Jurkat, Clone E6-1 (cell line): ENCODE results near the gene ZNF837.

Experiments
- DNase-seq: peaks from one replicate; pipeline ENCODE4 v3.0.0-alpha.2; 2011; ENCODE audit warnings: low read depth, low spot score
- H3K4me3 ChIP-seq: 2 replicates; pipeline ENCODE4 v1.5.1; 2011; ENCODE audit warnings: mild to moderate bottlenecking, low read length, control low read depth, moderate library complexity

Gene ZNF837

GRCh38 chr19:58397533-58398037 lies 16.8 kb upstream of the ZNF837 start:
- DNase-seq, result no peak
- no peak overlapping the region for H3K4me3 ChIP-seq

- H3K4me3 ChIP-seq, result no peak overlapping the region
- no peak for DNase-seq
These were observed 16.1 kb upstream of the ZNF837 start for GRCh38 chr19:58396691-58397532.

- no peak overlapping the region for H3K4me3 ChIP-seq
- no peak for DNase-seq
These were observed 15.3 kb upstream of the ZNF837 start for GRCh38 chr19:58395979-58396627.

DNA sequence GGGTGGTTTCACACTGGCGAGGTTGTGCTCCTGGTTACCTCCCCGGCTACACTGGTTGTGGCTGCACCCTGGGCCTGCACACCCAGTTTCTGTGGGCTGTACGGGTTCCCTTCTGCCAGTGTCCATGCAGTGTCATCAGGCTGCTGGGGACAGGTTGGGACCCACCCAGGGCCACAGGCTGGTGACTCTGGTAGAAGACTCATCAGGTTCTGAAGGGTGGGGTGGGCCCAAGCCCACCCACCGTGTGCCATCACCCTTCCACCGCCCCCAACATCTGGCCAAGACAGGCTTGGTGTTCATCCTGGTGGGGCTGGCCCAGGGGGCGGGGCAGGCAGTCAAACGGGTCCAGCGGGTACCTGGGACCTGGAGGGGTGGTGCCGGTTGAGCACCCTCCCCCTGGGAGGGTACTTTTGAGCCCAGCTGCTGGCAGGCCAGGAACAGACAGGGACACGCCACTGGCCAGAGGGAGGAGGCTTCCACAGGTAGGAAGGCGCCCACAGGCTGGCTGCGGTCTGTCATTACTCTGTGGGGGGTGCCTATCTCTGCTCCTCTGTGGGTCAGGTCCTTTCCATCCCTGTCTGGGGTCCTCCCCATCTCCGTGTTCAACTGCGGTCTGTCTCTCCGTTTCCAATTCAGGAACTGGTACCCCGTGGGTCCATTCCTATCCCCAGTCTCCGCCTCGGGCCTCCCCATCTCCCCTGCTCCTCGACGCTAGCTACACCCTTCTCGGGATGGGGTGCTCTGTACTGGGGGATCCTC lies 14.6 kb upstream of the ZNF837 start, which contains the start of gene RNF225:
RNF225 (plus strand) TSS at position 437 of the 759 bp plus-strand sequence. CDS start 434 bp downstream, outside the sequence.
- H3K4me3 ChIP-seq, result no peak within 1 kb of the TSS
- no peak for DNase-seq

DNA sequence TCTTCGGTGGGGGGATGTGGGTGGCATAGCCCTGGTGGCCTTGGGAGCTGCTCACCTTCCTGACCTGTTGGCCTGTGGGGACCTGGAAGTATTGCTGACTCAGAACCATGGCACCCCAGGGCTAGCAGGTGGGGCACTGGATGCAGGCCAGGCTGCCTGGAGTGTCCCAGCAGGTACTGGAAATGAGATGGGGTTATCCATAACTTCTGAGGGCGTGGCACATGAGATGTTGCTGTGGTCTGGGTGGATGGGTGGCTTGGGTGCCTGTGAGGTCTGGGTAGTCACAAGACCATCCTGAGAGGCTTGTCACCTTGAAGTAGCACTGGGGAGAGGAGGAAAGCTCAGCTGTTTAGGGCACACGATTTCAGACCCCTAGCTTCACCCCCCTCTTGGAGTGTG lies 14.0 kb upstream of the ZNF837 start:
- DNase-seq, result no peak
- H3K4me3 ChIP-seq, result no peak overlapping the region

DNA sequence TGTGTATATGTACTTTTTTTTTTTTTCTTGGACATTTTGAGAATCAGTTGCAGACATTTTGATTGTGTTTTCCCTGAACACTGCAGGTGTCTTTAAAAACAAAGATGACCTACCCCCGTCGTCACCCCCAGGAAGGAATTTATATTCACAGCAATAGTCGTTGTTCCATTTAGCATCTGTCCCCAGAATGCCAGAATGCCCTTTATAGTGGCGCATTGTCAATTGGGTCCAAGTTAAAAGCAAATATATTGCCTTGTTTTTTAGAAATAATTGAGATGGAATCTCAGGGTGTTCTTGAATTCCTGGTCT lies 12.8 kb upstream of the ZNF837 start:
- no peak for DNase-seq
- H3K4me3 ChIP-seq, result no peak overlapping the region

GRCh38 chr19:58392945-58393724 lies 12.3 kb upstream of the ZNF837 start:
- DNase-seq, result no peak

DNA sequence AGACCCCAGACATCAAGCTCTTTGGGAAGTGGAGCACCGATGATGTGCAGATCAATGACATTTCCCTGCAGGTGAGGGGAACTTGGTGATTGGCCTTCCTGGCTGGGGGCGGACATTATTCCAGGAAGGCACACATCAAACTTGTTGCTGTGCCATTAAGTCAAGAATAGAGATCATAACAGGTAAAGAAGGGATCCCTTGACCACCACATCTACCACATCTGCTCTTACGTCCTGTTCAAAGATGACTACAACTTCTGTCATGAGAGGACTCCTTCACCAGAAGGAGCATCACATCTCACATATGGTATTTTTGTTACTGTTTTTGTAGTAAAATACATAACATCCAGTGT lies 7.3 kb upstream of the ZNF837 start:
- no peak for DNase-seq
- peak overlapping the region; percentile 100 for H3K4me3 ChIP-seq

More at GRCh38 chr19:58392945-58393724, 12.3 kb upstream of the ZNF837 start:
- H3K4me3 ChIP-seq, result no peak overlapping the region

GRCh38 chr19:58387338-58388174 lies 6.7 kb upstream of the ZNF837 start:
- peak overlapping the region; percentile 100 for H3K4me3 ChIP-seq
- no peak for DNase-seq

DNA sequence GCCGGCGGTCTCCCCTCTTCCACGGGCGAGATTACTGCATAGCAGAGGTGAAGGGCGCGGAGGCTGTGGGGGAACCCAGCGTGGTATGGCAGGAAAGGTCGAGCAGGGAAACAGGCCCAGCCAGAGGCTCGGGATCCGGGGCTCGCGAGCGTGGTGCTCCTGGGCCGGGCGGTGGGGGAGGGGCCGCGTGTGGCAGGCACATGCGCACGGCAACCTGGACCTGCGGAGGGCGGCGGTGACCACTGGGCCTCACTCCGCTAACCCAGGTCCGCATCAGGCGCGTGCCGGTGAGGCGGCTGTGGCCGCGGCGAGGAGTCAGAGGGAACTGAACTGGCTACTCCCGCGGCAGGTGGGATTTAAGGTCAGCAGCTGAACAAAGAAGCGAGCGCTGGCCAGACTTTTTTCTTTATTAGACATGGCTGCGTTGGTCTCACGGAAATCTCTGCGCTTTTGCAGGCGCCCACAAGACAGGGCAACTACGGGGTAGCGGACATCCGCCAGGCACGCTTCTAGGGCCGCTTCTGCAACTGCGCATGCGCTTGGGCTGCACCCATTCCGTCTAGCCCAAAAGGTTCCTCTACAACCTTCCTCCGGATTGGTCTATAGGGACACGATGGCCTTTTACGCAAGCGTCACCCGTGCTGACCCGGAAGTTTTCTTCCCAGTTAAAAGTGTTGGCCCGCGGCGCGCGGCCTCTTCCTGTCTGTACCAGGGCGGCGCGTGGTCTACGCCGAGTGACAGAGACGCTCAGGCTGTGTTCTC lies 5.9 kb upstream of the ZNF837 start, which contains the start of gene RPS5:
RPS5 (plus strand) TSS at position 694 of the 762 bp plus-strand sequence. CDS start 869 bp downstream, outside the sequence.
- H3K4me3 ChIP-seq, result peak within 1 kb of the TSS; percentile 100
- DNase-seq, result peak; percentile 99

DNA sequence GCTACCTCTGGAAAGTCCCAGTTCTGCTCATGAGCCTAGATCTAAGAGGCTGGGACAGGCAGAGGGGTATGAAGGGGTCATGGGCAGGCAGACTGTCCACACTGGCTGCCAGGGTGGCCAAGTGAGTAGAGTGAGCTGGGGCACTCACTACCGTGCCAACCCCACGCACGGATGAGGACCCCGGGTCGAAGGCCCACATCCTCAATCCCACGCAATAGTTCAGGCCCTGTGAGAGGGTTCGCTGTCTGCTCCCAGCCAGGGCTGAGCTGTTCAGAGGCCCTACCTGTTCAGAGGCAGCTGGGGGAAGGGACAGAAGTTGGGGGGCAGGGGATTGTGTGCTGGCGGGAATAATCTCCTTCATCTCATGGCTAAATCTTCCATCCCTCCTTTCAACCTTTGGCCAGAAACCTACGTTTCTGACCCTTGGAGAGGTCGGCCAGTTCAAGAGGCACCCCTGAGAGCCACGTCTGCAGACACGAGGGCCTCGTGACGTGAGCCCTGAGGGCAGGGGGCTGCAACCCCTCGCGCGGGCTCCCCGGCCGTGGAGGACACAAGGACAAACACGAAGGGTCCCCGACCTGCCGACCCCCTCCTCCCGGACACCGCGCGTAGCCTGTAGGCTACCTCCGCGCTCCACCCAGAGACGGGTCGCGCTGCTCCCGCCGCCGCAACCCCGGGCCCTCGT lies 5.2 kb upstream of the ZNF837 start:
- peak overlapping the region; percentile 100 for H3K4me3 ChIP-seq
- DNase-seq, result no peak

- no peak for DNase-seq
- H3K4me3 ChIP-seq, result peak overlapping the region; percentile 100
These were observed 4.6 kb upstream of the ZNF837 start for GRCh38 chr19:58385313-58385890.

GRCh38 chr19:58382997-58383603 lies 2.3 kb upstream of the ZNF837 start:
- H3K4me3 ChIP-seq, result no peak overlapping the region
- DNase-seq, result no peak

DNA sequence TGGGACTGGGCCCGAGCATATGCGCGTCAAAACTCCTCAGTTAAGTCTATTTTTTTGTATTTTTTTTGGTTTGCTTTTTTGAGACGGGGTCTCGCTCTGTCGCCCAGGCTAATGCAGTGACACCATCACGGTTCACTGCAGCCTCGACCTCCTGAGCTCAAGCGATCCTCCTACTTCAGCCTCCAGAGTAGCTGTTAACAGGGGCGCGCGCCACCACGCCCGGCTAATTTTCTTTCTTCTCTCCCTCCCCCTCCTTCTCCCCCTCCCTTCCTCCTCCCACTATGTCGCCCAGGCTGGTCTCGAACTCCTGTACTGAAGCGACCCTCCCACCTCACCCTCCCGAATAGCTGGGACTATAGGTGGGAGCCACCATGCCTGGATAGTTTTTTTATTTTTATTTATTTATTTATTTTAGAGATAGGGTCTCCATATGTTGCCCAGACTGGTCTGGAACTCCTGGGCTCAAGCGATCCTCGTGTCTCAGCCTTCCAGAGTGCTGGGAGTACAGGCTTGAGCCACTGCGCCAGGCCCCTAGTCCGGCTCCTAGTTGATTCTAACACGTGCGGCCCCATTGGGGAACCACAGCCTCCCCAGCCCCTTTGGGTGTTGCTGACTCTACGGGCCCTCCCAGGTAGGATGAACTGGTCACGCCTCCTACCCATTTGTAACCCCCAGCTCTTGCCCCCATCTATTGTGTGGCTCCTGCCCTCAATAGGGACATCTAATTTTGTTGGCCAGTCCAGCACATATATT lies 806 bp upstream of the ZNF837 start:
- no peak for DNase-seq

GRCh38 chr19:58380037-58380661 lies 681 bp downstream of the ZNF837 start:
- no peak for DNase-seq
- peak overlapping the region; percentile 86 for H3K4me3 ChIP-seq

More for the DNA sequence above, 806 bp upstream of the ZNF837 start:
- peak overlapping the region; percentile 86 for H3K4me3 ChIP-seq
